ENCODE measurements around the gene RARRES2.
A peak's percentile ranks its signal among the peaks of the same experiment; 100 is the strongest.

The RARRES2 gene

GRCh38 chr7:150332852-150333635 is 8.4 kb downstream of the RARRES2 start:
- no peak for DNase-seq
- TF ChIP-seq POLR2A (IDR thresholded peaks at IDR 0.05; ENCODE audit: low read length): no peak
- TF ChIP-seq GATA1 (IDR thresholded peaks at IDR 0.05; ENCODE audit: low read depth, low read length): no peak

GRCh38 chr7:150330211-150330885 is 11.1 kb downstream of the RARRES2 start:
- TF ChIP-seq GATA1 (IDR thresholded peaks at IDR 0.05; ENCODE audit: low read depth, low read length) (no peak), POLR2A (IDR thresholded peaks at IDR 0.05; ENCODE audit: low read length) (no peak)
- DNase-seq: no peak

DNA sequence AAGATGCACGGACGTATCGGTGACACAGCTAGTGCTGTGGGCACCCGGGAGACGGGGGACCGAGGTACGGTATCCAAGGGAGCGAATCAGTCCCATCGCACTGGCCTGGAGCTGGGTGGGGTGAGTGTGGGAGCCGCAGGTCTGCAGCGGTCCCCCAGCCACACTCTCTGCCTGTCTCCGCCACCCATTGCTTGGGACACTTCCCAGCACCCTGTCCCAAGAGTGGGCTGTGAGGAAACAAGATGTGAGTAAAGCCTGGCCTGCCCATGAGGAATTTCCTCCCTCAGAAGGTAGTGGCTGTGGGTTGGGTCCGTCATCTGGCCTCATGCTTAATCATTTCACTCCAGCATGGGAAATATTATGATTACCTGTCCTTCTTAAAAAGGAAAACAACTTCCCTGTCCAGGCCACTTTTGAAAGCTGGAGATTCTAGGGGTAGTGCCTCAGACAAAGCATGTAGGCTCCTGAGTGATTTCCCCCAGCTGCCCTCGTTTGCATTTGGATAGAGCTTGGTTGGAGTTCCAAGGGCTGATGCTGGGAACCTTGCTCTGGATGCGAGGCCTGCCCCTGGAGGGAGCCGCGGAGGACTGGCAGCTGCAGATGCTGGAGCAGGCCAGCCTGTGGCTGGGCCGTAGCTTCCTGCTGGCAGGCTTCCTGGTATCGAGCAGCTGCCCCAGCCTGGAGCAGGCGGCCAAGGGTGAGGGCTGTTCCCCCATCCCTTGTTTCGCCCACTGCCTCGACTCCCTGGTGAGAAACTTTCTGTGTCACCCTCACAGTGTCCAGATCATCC is 11.9 kb downstream of the RARRES2 start:
- DNase-seq: no peak
- TF ChIP-seq GATA1 (IDR thresholded peaks at IDR 0.05; ENCODE audit: low read depth, low read length) (no peak), POLR2A (IDR thresholded peaks at IDR 0.05; ENCODE audit: low read length) (no peak)

DNA sequence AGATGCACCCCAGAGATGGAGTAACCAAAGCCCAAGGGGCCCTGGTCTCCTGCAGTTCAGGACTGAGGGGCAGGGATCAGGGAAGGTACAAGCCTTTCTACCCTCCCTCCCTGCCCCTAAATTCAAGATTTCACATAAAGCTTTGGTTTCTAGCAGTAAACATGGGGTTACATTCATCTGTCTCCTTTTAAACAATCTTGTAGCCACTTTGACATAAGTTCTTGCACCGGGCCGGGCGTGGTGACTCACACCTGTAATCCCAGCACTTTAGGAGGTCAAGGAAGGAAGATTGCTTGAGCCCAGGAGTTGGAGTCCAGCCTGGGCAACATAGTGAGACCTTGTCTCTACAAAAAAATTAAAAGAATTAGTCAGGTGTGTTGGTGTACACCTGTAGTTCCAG is 14.1 kb downstream of the RARRES2 start:
- DNase-seq: no peak

GRCh38 chr7:150326657-150327268 is 14.7 kb downstream of the RARRES2 start:
- TF ChIP-seq GATA1 (IDR thresholded peaks at IDR 0.05; ENCODE audit: low read depth, low read length): no peak
- no peak for TF ChIP-seq POLR2A (IDR thresholded peaks at IDR 0.05; ENCODE audit: low read length)
- no peak for DNase-seq

More for the DNA sequence above, 14.1 kb downstream of the RARRES2 start:
- TF ChIP-seq GATA1 (IDR thresholded peaks at IDR 0.05; ENCODE audit: low read depth, low read length) (no peak), POLR2A (IDR thresholded peaks at IDR 0.05; ENCODE audit: low read length) (no peak)

DNA sequence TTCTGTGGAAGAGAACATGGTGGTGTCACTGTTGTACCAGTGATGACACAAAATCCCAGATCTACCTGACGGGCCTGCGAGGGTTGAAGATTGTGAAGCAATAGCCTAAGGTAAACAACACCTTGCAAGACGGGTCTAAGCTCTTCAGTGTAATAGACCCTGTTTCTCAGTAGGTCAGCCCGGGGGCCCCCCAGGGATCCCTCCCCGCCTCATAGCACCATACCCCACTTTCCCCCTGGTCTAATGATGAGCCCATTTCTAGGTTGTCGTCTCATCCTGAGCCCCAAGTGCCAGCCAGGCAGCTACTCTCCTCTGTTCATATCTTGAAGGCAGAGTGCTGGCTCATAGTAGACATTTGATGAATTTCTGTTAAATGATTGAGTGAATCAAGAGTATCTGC is 15.5 kb downstream of the RARRES2 start:
- no peak for TF ChIP-seq GATA1 (IDR thresholded peaks at IDR 0.05; ENCODE audit: low read depth, low read length)
- TF ChIP-seq POLR2A (IDR thresholded peaks at IDR 0.05; ENCODE audit: low read length): no peak
- no peak for DNase-seq

DNA sequence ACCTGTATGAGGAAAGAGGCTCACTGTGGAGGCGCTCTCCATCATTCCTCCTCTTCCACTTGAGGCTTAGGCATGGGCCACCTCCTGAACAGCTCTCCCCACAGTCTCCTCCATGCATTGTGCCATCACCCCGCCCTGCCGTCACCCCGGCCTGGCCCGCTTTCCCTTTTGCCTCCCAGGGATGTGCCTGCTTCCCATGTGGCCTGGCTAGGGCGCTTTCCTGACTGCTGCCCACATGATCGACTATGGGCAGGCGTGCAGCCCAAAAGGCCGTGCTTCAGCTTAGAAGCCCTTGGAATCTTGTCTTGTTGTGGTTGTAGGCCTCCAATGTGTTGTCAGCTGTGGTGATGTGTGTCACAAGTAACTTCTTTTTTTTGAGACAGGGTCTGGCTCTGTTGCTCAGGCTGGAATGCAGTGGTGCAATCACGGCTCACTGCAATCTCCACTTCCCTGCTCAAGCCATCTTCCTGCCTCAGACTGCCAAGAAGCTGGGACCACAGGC is 16.3 kb downstream of the RARRES2 start:
- DNase-seq: no peak
- TF ChIP-seq POLR2A (IDR thresholded peaks at IDR 0.05; ENCODE audit: low read length) (no peak), GATA1 (IDR thresholded peaks at IDR 0.05; ENCODE audit: low read depth, low read length) (no peak)

DNA sequence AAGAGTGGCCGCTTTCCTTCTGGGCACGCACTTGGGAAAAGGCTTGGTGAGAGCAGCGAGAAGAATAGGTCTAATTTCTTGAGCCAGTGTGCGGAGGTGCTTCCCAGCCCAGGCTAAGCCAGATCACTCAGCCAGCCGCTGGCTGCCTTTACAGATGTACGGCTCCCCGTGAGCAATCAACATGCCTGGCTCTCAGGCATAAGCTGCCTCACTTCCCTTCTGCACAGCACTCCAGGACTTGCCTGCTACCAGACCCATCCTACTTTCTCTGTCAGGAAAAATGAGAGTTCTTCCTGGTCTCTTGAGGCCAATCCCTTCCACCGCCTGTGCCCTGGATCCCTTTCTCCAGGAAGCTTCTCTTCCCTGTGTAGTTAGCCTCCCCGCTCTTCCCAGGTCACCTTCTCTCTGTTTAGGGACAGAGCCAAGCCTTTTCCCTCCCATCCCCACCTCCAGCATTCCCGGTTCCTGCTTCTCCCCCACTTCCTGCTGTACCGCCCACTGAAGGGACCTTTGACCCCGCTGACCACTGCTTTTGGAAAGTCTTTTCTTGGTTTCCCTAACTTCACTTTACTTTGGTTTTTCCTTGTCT is 17.0 kb downstream of the RARRES2 start:
- DNase-seq: no peak
- no peak for TF ChIP-seq GATA1 (IDR thresholded peaks at IDR 0.05; ENCODE audit: low read depth, low read length)
- no peak for TF ChIP-seq POLR2A (IDR thresholded peaks at IDR 0.05; ENCODE audit: low read length)

- peak in 1 of 2 experiments; percentile 34 for DNase-seq
- TF ChIP-seq GATA1 (IDR thresholded peaks at IDR 0.05; ENCODE audit: low read depth, low read length): no peak
- TF ChIP-seq POLR2A (IDR thresholded peaks at IDR 0.05; ENCODE audit: low read length): peak; percentile 2
Measured at GRCh38 chr7:150323682-150324372, 17.6 kb downstream of the RARRES2 start.

DNA sequence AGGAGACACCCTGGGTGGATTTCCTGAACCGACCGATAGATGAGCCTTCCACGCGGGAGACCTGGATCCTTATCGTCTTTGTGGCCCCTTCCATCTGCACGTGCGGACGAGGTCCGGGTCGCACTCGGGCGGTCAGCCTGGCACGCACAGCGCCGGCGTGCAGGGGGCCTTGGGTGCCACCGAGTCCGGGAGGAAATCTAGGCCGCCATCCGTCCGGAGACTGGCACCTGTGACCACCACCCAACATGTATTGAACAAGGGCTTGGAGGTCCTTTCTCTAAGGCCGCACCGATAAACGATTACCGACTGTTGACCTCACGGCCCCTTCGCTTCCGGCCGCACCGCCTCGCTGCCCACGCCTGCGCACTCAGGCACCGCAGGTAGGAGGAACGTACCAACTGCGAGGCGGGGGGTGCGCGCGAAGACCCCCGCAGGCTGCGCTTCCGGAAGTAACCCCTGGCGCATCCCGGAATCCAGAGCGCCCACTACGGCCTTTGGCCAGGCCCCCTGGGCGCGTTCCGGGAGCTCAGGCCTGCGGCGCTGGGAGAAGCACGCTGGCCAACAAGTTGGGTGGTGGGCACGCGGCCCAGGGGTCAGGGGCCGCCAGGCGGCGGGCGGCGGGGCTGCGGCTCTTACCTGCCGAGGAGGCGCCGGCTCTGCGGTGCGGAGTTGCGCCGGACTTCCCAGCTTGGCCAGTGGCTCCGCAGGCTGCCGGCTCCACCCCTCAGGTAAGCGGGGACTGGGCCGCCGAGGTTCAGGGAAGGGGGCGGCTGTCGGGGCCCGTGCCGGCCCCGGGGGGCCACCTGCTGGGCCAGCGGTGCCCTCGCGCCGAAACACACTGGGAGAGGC is 18.4 kb downstream of the RARRES2 start, which contains the start of the genes ACTR3C and LRRC61:
ACTR3C (minus strand) TSS at position 713 of the 849 bp plus-strand sequence. CDS start 28,249 bp downstream, outside the sequence.
LRRC61 (plus strand) TSS at position 523 of the 849 bp plus-strand sequence. CDS start 13,507 bp downstream, outside the sequence.
- TF ChIP-seq POLR2A (IDR thresholded peaks at IDR 0.05; ENCODE audit: low read length) (peak; percentile 5), GATA1 (IDR thresholded peaks at IDR 0.05; ENCODE audit: low read depth, low read length) (no peak)
- peak; percentile 48 to 66 for DNase-seq

DNA sequence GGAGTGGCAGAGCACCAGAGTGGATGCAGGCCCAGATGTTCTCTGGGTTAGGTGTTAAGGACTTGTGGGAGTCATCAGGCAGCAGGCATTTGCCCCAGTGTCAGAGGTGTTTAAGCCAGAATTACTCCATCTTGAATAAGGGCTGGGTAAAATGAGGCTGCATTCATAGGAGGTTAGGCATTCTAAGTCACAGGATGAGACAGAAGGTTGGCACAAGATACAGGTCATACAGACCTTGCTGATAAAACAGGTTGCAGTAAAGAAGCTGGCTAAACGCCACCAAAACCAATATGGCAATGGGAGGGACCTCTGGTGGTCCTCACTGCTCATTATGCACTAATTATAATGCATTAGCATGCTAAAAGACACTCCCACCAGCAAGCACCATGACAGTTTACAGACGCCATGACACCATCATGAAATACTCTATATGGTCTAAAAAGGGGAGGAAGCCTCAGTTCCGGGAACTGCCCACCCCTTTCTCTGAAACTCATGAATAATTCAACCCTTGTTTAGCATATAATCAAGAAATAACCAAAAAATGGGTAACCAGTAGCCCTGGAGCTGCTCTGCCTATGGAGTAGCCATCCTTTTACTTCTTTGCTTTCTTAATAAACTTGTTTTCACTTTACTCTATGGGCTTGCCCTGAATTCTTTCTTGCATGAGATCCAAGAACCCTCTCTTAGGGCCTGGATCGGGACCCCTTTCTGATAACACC is 19.2 kb downstream of the RARRES2 start:
- DNase-seq: peak; percentile 51 to 79
- TF ChIP-seq GATA1 (IDR thresholded peaks at IDR 0.05; ENCODE audit: low read depth, low read length): no peak
- no peak for TF ChIP-seq POLR2A (IDR thresholded peaks at IDR 0.05; ENCODE audit: low read length)

Measured in erythroblast (primary cell).